Gastrocnemius medialis (tissue), 4 donors: ENCODE data around the gene PLD5. TPM values are rescaled to one million over a fixed set of nuclear protein-coding genes. Genes with fewer than 3 reads are reported as not detected.
"Not testable (repeated sequence)": the region's sequence is repeated elsewhere in the genome, so short reads cannot be mapped to it uniquely, and the experiment has no call there.

Experiments
- ATAC-seq, 2 donors: fragments of 150-250 bp; one replicate each; pipeline ENCODE4 v1.9.1; 2016
- DNase-seq, 2 donors: peaks; one replicate each; pipeline ENCODE4 v3.0.0-alpha.2; 2019
- H3K27ac ChIP-seq, 4 donors: fragments of 200-600 bp; sonication (generic); 1 replicate in 1 of 4; 2 replicates in 3 of 4; pipeline ENCODE4 v1.5.1; 2016 to 2018; ENCODE audit warnings: mild to moderate bottlenecking in 2 of 4, moderate library complexity in 1 of 4
- H3K27me3 ChIP-seq, 3 donors: fragments of 200-600 bp; sonication (generic) in 2 of 3; 1 replicate in 1 of 3; 2 replicates in 2 of 3; pipeline versions ENCODE4 v1.5.1 to v1.6.0; 2016 to 2019; ENCODE audit warnings: mild to moderate bottlenecking in 1 of 3, moderate library complexity in 1 of 3
- H3K36me3 ChIP-seq, 2 donors: fragments of 200-600 bp; sonication (generic) in 1 of 2; one replicate each; pipeline ENCODE4 v1.5.1; 2017 to 2018
- H3K4me1 ChIP-seq, 2 donors: fragments of 200-600 bp; sonication (generic) in 1 of 2; one replicate each; pipeline ENCODE4 v1.5.1; 2016 to 2017; ENCODE audit warnings: mild to moderate bottlenecking in 2 of 2
- H3K4me3 ChIP-seq, 4 donors: fragments of 200-600 bp; sonication (generic) in 3 of 4; 1 replicate in 1 of 4; 2 replicates in 3 of 4; pipeline ENCODE4 v1.5.1; 2016 to 2019; ENCODE audit warnings: mild to moderate bottlenecking in 2 of 4
- H3K9me3 ChIP-seq, 3 donors: fragments of 200-600 bp; sonication (generic) in 2 of 3; 1 replicate in 1 of 3; 2 replicates in 2 of 3; pipeline ENCODE4 v1.5.1; 2016 to 2019
- POLR2A ChIP-seq, 2 donors: fragments of 450-650 bp; IDR thresholded peaks; one replicate each; pipeline ENCODE4 v1.6.1; 2017; ENCODE audit warnings: antibody characterized with exemption in 2 of 2, mild to moderate bottlenecking in 2 of 2, moderate library complexity in 2 of 2
- in situ Hi-C, 4 donors: fragments of 200-750 bp; cut with MboI; loops; one replicate each; pipeline versions ENCODE4 v1.15.0 to v1.8.0; 2017; ENCODE audit warnings: low sequenced_read_pairs in 4 of 4
- intact Hi-C: fragments of 100-400 bp; cut with DNase I; formaldehyde crosslinking; loops from one replicate; pipeline ENCODE4 v1.15.1; 2023; ENCODE audit warnings: low total_unique reads
- total RNA-seq, 4 donors: library from RNA; depleted of rRNA; stranded (reverse); fragments of >200 nt; gene quantifications; one replicate each; pipeline versions ENCODE4 v1.1.0 to v1.2.3, GENCODE V29; 2016
- TF ChIP-seq, protein P1 (sequence below), 5 experiments: fragments of 450-650 bp in 3 of 5; fragments of 200-600 bp in 2 of 5; sonication (generic) in 2 of 5; IDR thresholded peaks in 4 of 5; conservative IDR thresholded peaks in 1 of 5; 1 replicate in 4 of 5; 2 replicates in 1 of 5; pipeline ENCODE4 v1.5.1; 2016 to 2019; ENCODE audit warnings: antibody characterized with exemption in 5 of 5, mild to moderate bottlenecking in 3 of 5, moderate library complexity in 3 of 5

Gene PLD5
- total RNA-seq, 4 donors from 2014 or later, result 0.04 TPM; not detected in 3

DNA sequence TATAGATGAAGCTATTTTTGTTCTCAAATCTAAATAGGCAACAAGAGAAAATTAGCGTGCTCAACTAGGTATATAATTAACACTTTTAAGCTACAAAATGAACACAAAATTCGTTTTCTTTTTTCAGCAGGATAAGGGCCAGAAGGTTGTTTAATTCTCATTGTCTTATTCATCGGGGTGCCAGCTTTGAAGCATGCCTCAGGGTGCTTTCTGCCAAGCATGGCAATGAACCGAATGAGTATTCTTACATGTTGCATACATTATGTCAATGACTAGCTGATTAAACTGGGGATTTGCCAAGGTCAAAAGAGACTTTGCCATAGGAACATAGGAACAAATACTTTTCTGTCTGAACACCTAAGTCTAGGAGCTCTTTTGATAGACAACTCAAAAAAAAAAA, 423.6 kb downstream of the PLD5 start:
- H3K4me1 ChIP-seq, result no peaks in the 10 kb centered on the region
- no peak for DNase-seq
- H3K27me3 ChIP-seq, result no peaks in the 10 kb centered on the region
- in situ Hi-C loops, result no loop called here
- no peak for ATAC-seq
- intact Hi-C loops, result no loop called here
- no peak overlapping the region for H3K4me3 ChIP-seq
- H3K27ac ChIP-seq, result no peak overlapping the region
- H3K36me3 ChIP-seq, result no peaks in the 10 kb centered on the region
- H3K9me3 ChIP-seq, result no peaks in the 10 kb centered on the region
- TF ChIP-seq POLR2A (IDR thresholded peaks at IDR 0.05), result no peak
- TF ChIP-seq, protein P1, sequence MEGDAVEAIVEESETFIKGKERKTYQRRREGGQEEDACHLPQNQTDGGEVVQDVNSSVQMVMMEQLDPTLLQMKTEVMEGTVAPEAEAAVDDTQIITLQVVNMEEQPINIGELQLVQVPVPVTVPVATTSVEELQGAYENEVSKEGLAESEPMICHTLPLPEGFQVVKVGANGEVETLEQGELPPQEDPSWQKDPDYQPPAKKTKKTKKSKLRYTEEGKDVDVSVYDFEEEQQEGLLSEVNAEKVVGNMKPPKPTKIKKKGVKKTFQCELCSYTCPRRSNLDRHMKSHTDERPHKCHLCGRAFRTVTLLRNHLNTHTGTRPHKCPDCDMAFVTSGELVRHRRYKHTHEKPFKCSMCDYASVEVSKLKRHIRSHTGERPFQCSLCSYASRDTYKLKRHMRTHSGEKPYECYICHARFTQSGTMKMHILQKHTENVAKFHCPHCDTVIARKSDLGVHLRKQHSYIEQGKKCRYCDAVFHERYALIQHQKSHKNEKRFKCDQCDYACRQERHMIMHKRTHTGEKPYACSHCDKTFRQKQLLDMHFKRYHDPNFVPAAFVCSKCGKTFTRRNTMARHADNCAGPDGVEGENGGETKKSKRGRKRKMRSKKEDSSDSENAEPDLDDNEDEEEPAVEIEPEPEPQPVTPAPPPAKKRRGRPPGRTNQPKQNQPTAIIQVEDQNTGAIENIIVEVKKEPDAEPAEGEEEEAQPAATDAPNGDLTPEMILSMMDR (IDR thresholded peaks at IDR 0.05 in 4 of 5, conservative IDR thresholded peaks at IDR 0.05 in 1 of 5), result no peak

DNA sequence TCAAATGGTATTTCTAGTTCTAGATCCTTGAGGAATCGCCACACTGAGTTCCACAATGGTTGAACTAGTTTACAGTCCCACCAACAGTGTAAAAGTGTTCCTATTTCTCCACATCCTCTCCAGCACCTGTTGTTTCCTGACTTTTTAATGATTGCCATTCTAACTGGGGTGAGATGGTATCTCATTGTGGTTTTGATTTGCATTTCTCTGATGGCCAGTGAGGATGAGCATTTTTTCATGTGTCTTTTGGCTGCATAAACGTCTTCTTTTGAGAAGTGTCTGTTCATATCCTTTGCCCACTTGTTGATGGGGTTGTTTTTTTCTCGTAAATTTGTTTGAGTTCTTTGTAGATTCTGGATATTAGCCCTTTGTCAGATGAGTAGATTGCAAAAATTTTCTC, 427.2 kb downstream of the PLD5 start:
- H3K9me3 ChIP-seq, H3K4me3 ChIP-seq, DNase-seq, H3K36me3 ChIP-seq, intact Hi-C loops, H3K27me3 ChIP-seq, H3K27ac ChIP-seq, ATAC-seq, H3K4me1 ChIP-seq, in situ Hi-C loops: not testable (repeated sequence)

DNA sequence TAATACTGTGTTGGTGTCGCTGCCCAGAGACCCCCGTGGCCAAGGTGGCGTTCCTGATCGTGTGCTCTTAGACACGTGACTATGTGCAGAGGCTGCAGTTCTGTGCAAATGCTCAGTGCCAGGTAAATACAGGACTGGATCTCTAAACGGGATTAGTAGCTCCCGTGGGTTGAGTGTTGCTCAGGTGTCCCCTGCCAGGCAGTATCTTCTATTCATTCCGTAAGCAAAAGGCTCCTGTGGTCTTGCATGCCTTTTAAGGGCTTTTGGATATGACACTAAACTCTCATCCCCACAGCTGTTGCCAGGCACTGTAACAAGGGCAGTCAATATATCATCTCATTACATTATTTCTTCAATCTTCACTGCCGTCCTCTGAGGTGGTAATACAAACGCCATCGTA, 431.4 kb downstream of the PLD5 start:
- Histone ChIP-seq H3K9me3 (no peaks in the 10 kb centered on the region), H3K4me1 (no peaks in the 10 kb centered on the region), H3K36me3 (no peaks in the 10 kb centered on the region), H3K4me3 (no peak overlapping the region), H3K27me3 (no peaks in the 10 kb centered on the region), H3K27ac (no peak overlapping the region)
- no peak for TF ChIP-seq POLR2A (IDR thresholded peaks at IDR 0.05)
- TF ChIP-seq, protein P1 (IDR thresholded peaks at IDR 0.05 in 4 of 5, conservative IDR thresholded peaks at IDR 0.05 in 1 of 5), result no peak
- intact Hi-C loops, result no loop called here
- in situ Hi-C loops, result no loop called here
- DNase-seq (no peak), ATAC-seq (no peak)

DNA sequence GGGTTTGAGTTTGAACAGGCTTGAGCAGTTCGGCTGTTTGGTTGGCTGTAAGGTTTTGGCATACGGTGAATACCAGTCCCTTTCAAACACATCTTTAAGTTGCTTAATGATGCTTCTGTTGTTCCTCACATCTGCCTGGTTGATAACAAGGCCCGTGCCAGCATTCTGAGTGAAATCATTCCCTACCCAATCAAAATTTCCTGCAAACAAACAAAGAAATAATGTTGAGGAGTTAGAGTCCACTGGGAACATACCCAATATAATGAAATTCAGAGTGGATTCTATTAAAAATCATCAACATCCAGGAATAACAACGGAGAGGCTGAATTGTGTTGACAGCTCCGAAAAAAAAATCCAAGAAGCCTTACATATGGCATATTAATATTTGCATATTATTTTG, 434.6 kb downstream of the PLD5 start:
- Histone ChIP-seq H3K27me3 (no peaks in the 10 kb centered on the region), H3K36me3 (no peaks in the 10 kb centered on the region), H3K4me3 (no peak overlapping the region), H3K9me3 (no peaks in the 10 kb centered on the region), H3K27ac (no peak overlapping the region), H3K4me1 (no peaks in the 10 kb centered on the region)
- ATAC-seq (no peak), DNase-seq (no peak)
- TF ChIP-seq, protein P1 (IDR thresholded peaks at IDR 0.05 in 4 of 5, conservative IDR thresholded peaks at IDR 0.05 in 1 of 5), result no peak
- no peak for TF ChIP-seq POLR2A (IDR thresholded peaks at IDR 0.05)
- intact Hi-C loops, result no loop called here
- in situ Hi-C loops, result no loop called here

DNA sequence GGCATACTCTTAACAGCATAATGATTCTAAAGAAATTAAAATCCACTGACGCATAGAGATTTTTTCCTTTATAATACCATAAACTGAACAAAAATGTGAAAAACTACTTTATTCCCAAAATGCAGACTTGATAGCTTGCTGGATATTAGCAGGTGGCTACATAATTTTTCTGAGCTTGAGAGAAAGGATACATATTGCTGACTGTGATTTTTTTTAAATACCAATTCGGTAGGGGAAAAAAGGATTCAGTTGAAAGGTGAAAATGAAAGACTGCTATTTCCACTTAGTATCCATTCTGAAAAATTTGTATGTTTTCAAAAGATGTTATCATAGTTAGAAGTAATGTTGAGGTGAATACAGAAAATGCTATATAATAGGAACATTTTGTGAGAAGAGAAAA, 435.6 kb downstream of the PLD5 start:
- Histone ChIP-seq H3K4me1 (no peaks in the 10 kb centered on the region), H3K36me3 (no peaks in the 10 kb centered on the region), H3K9me3 (no peaks in the 10 kb centered on the region), H3K27me3 (no peaks in the 10 kb centered on the region), H3K27ac (no peak overlapping the region), H3K4me3 (no peak overlapping the region)
- in situ Hi-C loops (no loop called here), intact Hi-C loops (no loop called here)
- DNase-seq (no peak), ATAC-seq (no peak)
- TF ChIP-seq, protein P1 (IDR thresholded peaks at IDR 0.05 in 4 of 5, conservative IDR thresholded peaks at IDR 0.05 in 1 of 5), result no peak
- TF ChIP-seq POLR2A (IDR thresholded peaks at IDR 0.05), result no peak
